Chondrocyte (in vitro differentiated cells): ENCODE results near the gene IFITM2. TPM values are rescaled to one million over a fixed set of nuclear protein-coding genes. Genes with fewer than 3 reads are reported as not detected.
"Not testable (repeated sequence)": the region's sequence is repeated elsewhere in the genome, so short reads cannot be mapped to it uniquely, and the experiment has no call there.

Source experiments
- DNase-seq: peaks from one replicate; pipeline ENCODE4 v3.0.0; 2021; ENCODE audit warnings: mixed read lengths, low spot score
- H3K27ac Mint-ChIP-seq: one replicate; pipeline ENCODE4 v1.8.0; 2021; ENCODE audit warnings: mild to moderate bottlenecking, moderate library complexity, mixed read lengths; ENCODE audit not compliant: unreplicated experiment
- H3K27me3 Mint-ChIP-seq: 2 replicates; pipeline ENCODE4 v1.8.0; 2021; ENCODE audit warnings: low read depth, mixed read lengths
- H3K36me3 Mint-ChIP-seq: 2 replicates; pipeline ENCODE4 v1.8.0; 2021; ENCODE audit warnings: low read depth, mixed read lengths
- H3K4me1 Mint-ChIP-seq: 2 replicates; pipeline ENCODE4 v1.8.0; 2021; ENCODE audit warnings: low read depth, mild to moderate bottlenecking, mixed read lengths
- H3K4me3 Mint-ChIP-seq: one replicate; pipeline ENCODE4 v1.8.0; 2021; ENCODE audit warnings: mild to moderate bottlenecking, moderate library complexity, mixed read lengths; ENCODE audit not compliant: unreplicated experiment
- H3K9me3 Mint-ChIP-seq: 2 replicates; pipeline ENCODE4 v1.8.0; 2021; ENCODE audit warnings: low read depth, mixed read lengths
- CTCF ChIP-seq: fragments of 200-600 bp; sonication (generic); IDR thresholded peaks from 2 replicates; pipeline ENCODE4 v1.5.0; 2021; ENCODE audit warnings: antibody characterized with exemption, mild to moderate bottlenecking, moderate library complexity
- total RNA-seq: library from RNA; stranded (reverse); gene quantifications from 3 replicates; pipeline ENCODE4 v1.2.1, GENCODE V29; 2021

Gene IFITM2
- total RNA-seq, 1 donor from 2014 or later, result 109 TPM

GRCh38 chr11:329886-330253 lies 22.3 kb downstream of the IFITM2 start:
- Mint-ChIP-seq H3K4me3 (no peak overlapping the region), H3K4me1 (peaks cover 12% of the 10 kb centered on the region), H3K9me3 (no peaks in the 10 kb centered on the region), H3K36me3 (no peaks in the 10 kb centered on the region), H3K27me3 (no peaks in the 10 kb centered on the region), H3K27ac (no peak overlapping the region)
- TF ChIP-seq CTCF, result no peak
- peak; percentile 9 for DNase-seq

DNA sequence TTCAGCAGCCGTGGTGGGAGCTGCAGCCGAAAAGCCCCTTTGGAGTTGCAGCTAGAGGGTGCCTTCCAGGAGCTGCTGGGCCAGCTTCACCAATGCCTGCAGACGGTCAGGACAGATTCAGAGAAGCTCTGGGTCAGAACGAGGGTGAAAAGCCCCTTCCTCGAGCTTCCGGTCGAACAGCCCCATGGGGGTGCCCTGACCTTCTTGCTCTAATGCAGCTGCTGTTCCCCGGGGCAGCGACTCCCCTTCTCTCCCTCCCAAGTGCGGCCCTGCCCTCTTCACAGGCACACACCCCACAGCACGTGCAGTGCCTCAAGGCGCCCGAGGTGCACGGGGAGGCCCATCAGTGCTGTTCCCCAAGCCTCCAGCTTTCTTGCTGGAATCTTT lies 22.7 kb downstream of the IFITM2 start:
- Mint-ChIP-seq H3K4me1 (peaks cover 13% of the 10 kb centered on the region), H3K27me3 (no peaks in the 10 kb centered on the region), H3K4me3 (no peak overlapping the region), H3K9me3 (no peaks in the 10 kb centered on the region), H3K27ac (no peak overlapping the region), H3K36me3 (no peaks in the 10 kb centered on the region)
- TF ChIP-seq CTCF, result no peak
- peak; percentile 78 for DNase-seq

- peak; percentile 85 for DNase-seq
- Mint-ChIP-seq H3K36me3 (no peaks in the 10 kb centered on the region), H3K4me1 (peaks cover 18% of the 10 kb centered on the region), H3K27ac (no peak overlapping the region), H3K9me3 (no peaks in the 10 kb centered on the region), H3K4me3 (no peak overlapping the region), H3K27me3 (no peaks in the 10 kb centered on the region)
- TF ChIP-seq CTCF, result no peak
Measured at GRCh38 chr11:330694-331357, 23.2 kb downstream of the IFITM2 start.

DNA sequence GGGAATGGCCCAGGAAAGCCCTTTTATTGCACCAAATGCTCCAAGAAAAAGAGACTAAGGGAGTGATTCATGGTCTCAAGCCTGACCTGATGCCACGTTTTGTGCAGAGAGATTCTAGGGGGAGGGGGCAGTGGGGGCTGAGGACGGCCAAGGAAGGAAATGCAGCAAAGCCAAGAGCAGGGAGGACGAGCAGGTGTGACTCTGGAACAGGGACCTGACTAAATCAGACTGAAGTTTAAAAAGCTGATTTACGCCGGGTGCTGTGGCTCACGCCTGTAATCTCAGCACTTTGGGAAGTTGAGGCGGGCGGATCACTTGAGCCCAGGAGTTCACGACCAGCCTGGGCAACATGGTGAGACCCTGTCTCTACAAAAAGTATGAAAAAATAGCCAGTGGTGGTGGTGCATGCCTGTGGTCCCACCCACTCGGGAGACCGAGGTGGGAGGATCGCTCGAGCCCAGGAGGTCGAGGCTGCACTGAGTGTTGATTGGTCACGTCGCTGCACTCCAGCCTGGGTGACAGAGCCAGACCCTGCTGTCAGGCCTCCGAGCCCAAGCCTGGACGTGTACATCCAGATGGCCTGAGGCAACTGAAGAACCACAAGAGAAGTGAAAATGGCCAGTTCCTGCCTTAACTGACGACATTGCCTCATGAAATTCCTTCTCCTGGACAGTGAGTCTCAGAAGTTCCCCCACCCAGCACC lies 23.9 kb downstream of the IFITM2 start:
- Mint-ChIP-seq H3K27me3 (no peaks in the 10 kb centered on the region), H3K27ac (no peak overlapping the region), H3K9me3 (no peaks in the 10 kb centered on the region), H3K36me3 (no peaks in the 10 kb centered on the region), H3K4me3 (no peak overlapping the region), H3K4me1 (peaks cover 24% of the 10 kb centered on the region)
- peak; percentile 59 for DNase-seq
- TF ChIP-seq CTCF, result no peak

GRCh38 chr11:332651-333480 lies 25.2 kb downstream of the IFITM2 start:
- Mint-ChIP-seq H3K9me3 (no peaks in the 10 kb centered on the region), H3K4me3 (no peak overlapping the region), H3K36me3 (no peaks in the 10 kb centered on the region), H3K27me3 (no peaks in the 10 kb centered on the region), H3K27ac (no peak overlapping the region), H3K4me1 (peaks cover 22% of the 10 kb centered on the region)
- no peak for TF ChIP-seq CTCF
- DNase-seq, result peak; percentile 85

DNA sequence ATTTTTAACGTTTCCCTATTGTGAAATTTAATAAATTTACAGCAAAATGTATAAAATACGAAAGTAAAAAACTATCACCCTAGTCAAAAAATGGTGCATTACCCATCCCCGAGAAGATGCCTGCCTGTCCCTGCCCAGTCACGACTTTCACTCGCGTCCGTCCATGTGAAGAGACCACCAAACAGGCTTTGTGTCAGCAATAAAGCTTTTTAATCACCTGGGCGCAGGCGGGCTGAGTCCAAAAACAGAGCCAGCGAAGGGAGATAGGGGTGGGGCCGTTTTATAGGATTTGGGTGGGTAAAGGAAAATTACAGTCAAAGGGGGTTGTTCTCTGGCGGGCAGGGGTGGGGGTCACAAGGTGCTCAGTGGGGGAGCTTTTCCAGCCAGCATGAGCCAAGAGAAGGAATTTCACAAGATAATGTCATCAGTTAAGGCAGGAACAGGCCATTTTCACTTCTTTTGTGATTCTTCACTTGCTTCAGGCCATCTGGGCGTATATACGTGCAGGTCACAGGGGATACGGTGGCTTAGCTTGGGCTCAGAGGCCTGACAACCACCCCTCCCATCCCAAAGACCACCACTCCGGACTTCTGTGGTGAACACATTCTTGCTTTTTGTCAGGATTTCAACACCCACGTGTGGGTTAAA lies 26.1 kb downstream of the IFITM2 start:
- not testable (repeated sequence) for H3K27ac Mint-ChIP-seq, H3K4me3 Mint-ChIP-seq, H3K27me3 Mint-ChIP-seq, H3K9me3 Mint-ChIP-seq, H3K36me3 Mint-ChIP-seq
- DNase-seq, result peak; percentile 21
- H3K4me1 Mint-ChIP-seq, result peaks cover 22% of the 10 kb centered on the region
